Motor neuron (in vitro differentiated cells): ENCODE measurements around the gene NEK3. TPM values are rescaled to one million over a fixed set of nuclear protein-coding genes. Genes with fewer than 3 reads are reported as not detected.
A peak's percentile ranks its signal among the peaks of the same experiment; 100 is the strongest.
"Not testable (repeated sequence)": the region's sequence is repeated elsewhere in the genome, so short reads cannot be mapped to it uniquely, and the experiment has no call there.

Experiments
- ATAC-seq, 8 experiments: fragments of 200-7000 bp; cut with Tn5 transposase; replicated peaks in 6 of 8; 2 replicates each; pipeline ENCODE4 v1.8.0; 2021; ENCODE audit warnings: mild to moderate bottlenecking in 8 of 8, moderate library complexity in 8 of 8
- H3K27ac ChIP-seq, 2 donors: fragments of 250-450 bp; sonication (Bioruptor Pico); 2 replicates each; pipeline ENCODE4 v1.9.0; 2021; ENCODE audit warnings: antibody characterized with exemption in 2 of 2, mild to moderate bottlenecking in 2 of 2, moderate library complexity in 1 of 2
- H3K4me1 ChIP-seq, 2 donors: fragments of 250-450 bp; sonication (Bioruptor Pico); replicated peaks in 1 of 2; 2 replicates each; pipeline ENCODE4 v1.6.1; 2021; ENCODE audit warnings: antibody characterized with exemption in 2 of 2, mild to moderate bottlenecking in 2 of 2, moderate library complexity in 1 of 2
- H3K4me3 ChIP-seq, 5 donors: fragments of 250-450 bp; sonication (Bioruptor Pico); 2 replicates each; pipeline ENCODE4 v1.9.0; 2021; ENCODE audit warnings: antibody characterized with exemption in 5 of 5, mild to moderate bottlenecking in 5 of 5, moderate library complexity in 4 of 5
- WGBS, 10 experiments: fragments of 450-650 bp; shearing (Covaris generic); methylation state at CpG; one replicate each; pipeline ENCODE4 v1.0.0; 2022; 5-methylcytosine and 5-hydroxymethylcytosine counted together
- in situ Hi-C, 9 experiments: fragments of 400-800 bp; cut with MboI; loops; one replicate each; pipeline ENCODE4 v1.15.0; 2021; ENCODE audit warnings: low sequenced_read_pairs in 9 of 9, low pct_unique_long_range_greater_than_20kb in 2 of 9; ENCODE audit not compliant: unreplicated experiment in 9 of 9
- total RNA-seq, 8 experiments: library from RNA; unstranded; fragments of 300-600 nt; gene quantifications; 2 replicates each; pipeline versions ENCODE4 v1.2.3 to v1.2.4, GENCODE V29; 2022

The NEK3 gene
- total RNA-seq, 8 experiments from 2014 or later, result 7.5 to 26.4 (median 21.5) TPM

GRCh38 chr13:52187424-52188187 lies 28.2 kb upstream of the NEK3 start:
- in situ Hi-C loops, H3K4me3 ChIP-seq, H3K27ac ChIP-seq, H3K4me1 ChIP-seq: not testable (repeated sequence)
- 82 to 100% (median 92%) methylated on average over 1 to 3 of the region's 4 CpGs; no CpG with 5 or more reads in 6 of the 10 experiments for WGBS, 10 experiments
- ATAC-seq, result peak in 4 of 8 experiments; percentile 26 to 70 (median 44)

GRCh38 chr13:52187029-52187423 lies 27.6 kb upstream of the NEK3 start:
- in situ Hi-C loops, result no loop called here
- Histone ChIP-seq H3K4me3 (no peak overlapping the region), H3K4me1 (peaks cover under 1 to 3% of the 10 kb centered on the region in 2 donors), H3K27ac (no peak overlapping the region)
- no peak for ATAC-seq
- 60 to 100% (median 100%) methylated on average over 1 of the region's 1 CpG; no CpG with 5 or more reads in 1 of the 10 experiments for WGBS, 10 experiments

- WGBS, 10 experiments, result 57 to 100% (median 95%) methylated on average over 1 to 4 of the region's 5 CpGs
- H3K4me1 ChIP-seq, in situ Hi-C loops, ATAC-seq, H3K4me3 ChIP-seq, H3K27ac ChIP-seq: not testable (repeated sequence)
Observed at GRCh38 chr13:52181316-52181954, 22.0 kb upstream of the NEK3 start.

GRCh38 chr13:52179925-52180324 lies 20.5 kb upstream of the NEK3 start:
- 90 to 100% (median 100%) methylated on average over 1 to 2 of the region's 2 CpGs; no CpG with 5 or more reads in 6 of the 10 experiments for WGBS, 10 experiments
- no peak for ATAC-seq
- Histone ChIP-seq H3K4me1 (no peaks in the 10 kb centered on the region), H3K4me3 (no peak overlapping the region), H3K27ac (no peak overlapping the region)
- in situ Hi-C loops, result no loop called here

GRCh38 chr13:52177276-52177675 lies 17.9 kb upstream of the NEK3 start:
- 0 to 100% (median 83%) methylated on average over 1 to 2 of the region's 2 CpGs; no CpG with 5 or more reads in 1 of the 10 experiments for WGBS, 10 experiments
- H3K4me3 ChIP-seq, result no peak overlapping the region
- in situ Hi-C loops, result no loop called here
- no peak overlapping the region for H3K27ac ChIP-seq
- H3K4me1 ChIP-seq, result no peaks in the 10 kb centered on the region
- no peak for ATAC-seq

- ATAC-seq, H3K4me1 ChIP-seq, H3K4me3 ChIP-seq, in situ Hi-C loops, H3K27ac ChIP-seq: not testable (repeated sequence)
- 40 to 100% (median 81%) methylated on average over 3 to 6 of the region's 6 CpGs; no CpG with 5 or more reads in 1 of the 10 experiments for WGBS, 10 experiments
Observed at GRCh38 chr13:52173970-52174369, 14.6 kb upstream of the NEK3 start.

GRCh38 chr13:52173373-52173772 lies 14.0 kb upstream of the NEK3 start:
- WGBS, 10 experiments, result 70 to 100% (median 91%) methylated on average over 1 to 3 of the region's 3 CpGs
- Histone ChIP-seq H3K4me3 (no peak overlapping the region), H3K27ac (no peak overlapping the region), H3K4me1 (no peaks in the 10 kb centered on the region)
- in situ Hi-C loops, result no loop called here
- no peak for ATAC-seq

- H3K4me3 ChIP-seq, H3K4me1 ChIP-seq, H3K27ac ChIP-seq, in situ Hi-C loops: not testable (repeated sequence)
- peak in 1 of 8 experiments; percentile 61 for ATAC-seq
- 78 to 100% (median 100%) methylated on average over 1 of the region's 1 CpG; no CpG with 5 or more reads in 7 of the 10 experiments for WGBS, 10 experiments
Observed at GRCh38 chr13:52171686-52172085, 12.3 kb upstream of the NEK3 start.

GRCh38 chr13:52170828-52171391 lies 11.5 kb upstream of the NEK3 start:
- in situ Hi-C loops, H3K4me3 ChIP-seq, ATAC-seq, H3K27ac ChIP-seq, H3K4me1 ChIP-seq: not testable (repeated sequence)
- 67 to 100% (median 100%) methylated on average over 1 of the region's 1 CpG; no CpG with 5 or more reads in 1 of the 10 experiments for WGBS, 10 experiments

GRCh38 chr13:52169839-52170238 lies 10.4 kb upstream of the NEK3 start:
- no peak overlapping the region for H3K4me3 ChIP-seq
- in situ Hi-C loops, result no loop called here
- peak in 1 of 8 experiments; percentile 26 for ATAC-seq
- H3K27ac ChIP-seq, result no peak overlapping the region
- 60 to 97% (median 91%) methylated on average over 2 to 5 of the region's 5 CpGs for WGBS, 10 experiments
- no peaks in the 10 kb centered on the region for H3K4me1 ChIP-seq

GRCh38 chr13:52165411-52165810 lies 6.0 kb upstream of the NEK3 start:
- WGBS, 10 experiments, result 0 to 60% (median 31%) methylated on average over 1 to 2 of the region's 2 CpGs; no CpG with 5 or more reads in 4 of the 10 experiments
- no peak for ATAC-seq
- no peak overlapping the region for H3K27ac ChIP-seq
- H3K4me1 ChIP-seq, result peaks cover 4 to 8% of the 10 kb centered on the region in 2 donors
- no peak overlapping the region for H3K4me3 ChIP-seq
- in situ Hi-C loops, result no loop called here

- Histone ChIP-seq H3K4me1 (peaks cover 4 to 9% of the 10 kb centered on the region in 2 donors), H3K27ac (no peak overlapping the region), H3K4me3 (no peak overlapping the region)
- no peak for ATAC-seq
- in situ Hi-C loops, result no loop called here
Observed at GRCh38 chr13:52164989-52165388, 5.6 kb upstream of the NEK3 start.

- in situ Hi-C loops, H3K4me3 ChIP-seq, ATAC-seq, H3K27ac ChIP-seq: not testable (repeated sequence)
- peaks cover 4 to 13% of the 10 kb centered on the region in 2 donors for H3K4me1 ChIP-seq
- WGBS, 10 experiments, result 25 to 100% (median 79%) methylated on average over 1 to 3 of the region's 3 CpGs; no CpG with 5 or more reads in 3 of the 10 experiments
Observed at GRCh38 chr13:52163878-52164277, 4.5 kb upstream of the NEK3 start.
